Mesodermal cell (in vitro differentiated cells): ENCODE data around the gene TRAF3.

ENCODE experiments used
- H3K27ac ChIP-seq: 2 replicates; pipeline ENCODE4 v1.7.0; 2013; ENCODE audit warnings: mild to moderate bottlenecking, low read depth, low read length, moderate library complexity; ENCODE audit not compliant: severe bottlenecking
- H3K36me3 ChIP-seq: 2 replicates; pipeline ENCODE4 v1.7.1; 2013; ENCODE audit warnings: mild to moderate bottlenecking, low read length, moderate library complexity; ENCODE audit not compliant: control insufficient read depth, insufficient read depth
- H3K4me1 ChIP-seq: one replicate; pipeline ENCODE4 v1.7.1; 2013; ENCODE audit warnings: mild to moderate bottlenecking, low read length; ENCODE audit not compliant: insufficient read depth, control insufficient read depth, poor library complexity, severe bottlenecking
- H3K4me3 ChIP-seq: 2 replicates; pipeline ENCODE4 v1.7.0; 2013; ENCODE audit warnings: low read length, control low read depth, mild to moderate bottlenecking; ENCODE audit not compliant: insufficient read depth, poor library complexity, severe bottlenecking; ENCODE audit errors: extremely low read depth
- H3K9me3 ChIP-seq: 2 replicates; pipeline ENCODE4 v1.7.1; 2013; ENCODE audit warnings: mild to moderate bottlenecking, low read length, moderate library complexity; ENCODE audit not compliant: control insufficient read depth
- WGBS, 2 experiments: methylation state at CpG; one replicate each; pipeline ENCODE4 v1.1.5; 2013; ENCODE audit warnings: missing lambda C conversion rate in 2 of 2; ENCODE audit not compliant: insufficient coverage in 2 of 2; 5-methylcytosine and 5-hydroxymethylcytosine counted together

TRAF3 gene

DNA sequence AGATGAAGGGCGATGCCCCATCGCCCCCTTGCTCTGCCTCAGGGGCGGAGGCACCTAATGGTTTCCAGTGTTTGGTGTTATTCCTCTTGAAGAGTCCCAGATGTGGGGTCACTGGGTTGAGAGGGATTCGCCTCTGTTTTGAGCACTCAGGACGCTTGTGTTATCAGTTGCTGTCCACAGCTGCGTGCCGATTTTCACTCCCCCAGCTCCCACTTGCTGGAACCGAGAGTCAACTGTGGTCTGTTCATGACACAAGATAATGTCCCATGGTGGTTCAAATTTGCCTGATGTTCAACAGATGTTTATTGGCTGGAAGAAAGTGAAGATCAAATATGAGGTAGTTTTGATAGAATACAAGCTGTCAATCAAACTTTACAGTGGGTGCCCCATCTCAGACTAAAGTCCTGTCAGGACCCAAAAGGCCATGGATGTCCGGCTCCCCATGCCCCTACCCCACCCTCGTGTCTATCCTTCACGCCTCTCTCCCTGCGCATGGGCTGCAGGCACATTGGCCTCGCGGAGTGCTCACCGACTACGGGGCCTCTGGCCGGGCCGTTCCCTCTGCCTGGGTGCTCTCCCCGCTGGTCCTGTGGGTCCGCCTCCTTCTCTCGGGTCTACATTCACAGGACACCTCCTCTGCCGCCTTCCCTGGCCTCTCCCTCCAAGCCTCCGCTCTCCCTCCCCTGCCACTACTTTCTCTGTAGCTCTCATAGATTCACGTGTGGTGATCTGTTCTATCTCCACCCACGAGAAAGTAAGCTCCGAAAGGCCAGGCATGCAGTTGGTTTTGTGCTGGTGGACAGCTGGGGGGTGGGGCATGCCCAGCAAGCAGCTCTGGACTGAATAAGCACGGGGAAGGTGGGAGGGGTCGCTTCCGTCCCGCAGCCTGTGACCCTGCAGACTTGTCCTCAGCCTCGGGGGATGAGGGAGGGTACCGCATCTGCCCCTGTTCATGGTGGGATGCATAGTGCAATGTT lies 6.8 kb upstream of the TRAF3 start:
- Histone ChIP-seq H3K9me3 (no peaks in the 10 kb centered on the region), H3K27ac (no peak overlapping the region), H3K4me1 (peaks cover 2% of the 10 kb centered on the region), H3K4me3 (no peak overlapping the region), H3K36me3 (no peaks in the 10 kb centered on the region)
- WGBS, 2 experiments = 88 to 90% methylated on average over 25 of the region's 32 CpGs

GRCh38 chr14:102771144-102771543 lies 6.1 kb upstream of the TRAF3 start:
- H3K9me3 ChIP-seq = no peaks in the 10 kb centered on the region
- peaks cover 2% of the 10 kb centered on the region for H3K4me1 ChIP-seq
- no peak overlapping the region for H3K27ac ChIP-seq
- 94 to 95% methylated on average over 4 to 6 of the region's 9 CpGs for WGBS, 2 experiments
- H3K36me3 ChIP-seq = no peaks in the 10 kb centered on the region
- H3K4me3 ChIP-seq = no peak overlapping the region

DNA sequence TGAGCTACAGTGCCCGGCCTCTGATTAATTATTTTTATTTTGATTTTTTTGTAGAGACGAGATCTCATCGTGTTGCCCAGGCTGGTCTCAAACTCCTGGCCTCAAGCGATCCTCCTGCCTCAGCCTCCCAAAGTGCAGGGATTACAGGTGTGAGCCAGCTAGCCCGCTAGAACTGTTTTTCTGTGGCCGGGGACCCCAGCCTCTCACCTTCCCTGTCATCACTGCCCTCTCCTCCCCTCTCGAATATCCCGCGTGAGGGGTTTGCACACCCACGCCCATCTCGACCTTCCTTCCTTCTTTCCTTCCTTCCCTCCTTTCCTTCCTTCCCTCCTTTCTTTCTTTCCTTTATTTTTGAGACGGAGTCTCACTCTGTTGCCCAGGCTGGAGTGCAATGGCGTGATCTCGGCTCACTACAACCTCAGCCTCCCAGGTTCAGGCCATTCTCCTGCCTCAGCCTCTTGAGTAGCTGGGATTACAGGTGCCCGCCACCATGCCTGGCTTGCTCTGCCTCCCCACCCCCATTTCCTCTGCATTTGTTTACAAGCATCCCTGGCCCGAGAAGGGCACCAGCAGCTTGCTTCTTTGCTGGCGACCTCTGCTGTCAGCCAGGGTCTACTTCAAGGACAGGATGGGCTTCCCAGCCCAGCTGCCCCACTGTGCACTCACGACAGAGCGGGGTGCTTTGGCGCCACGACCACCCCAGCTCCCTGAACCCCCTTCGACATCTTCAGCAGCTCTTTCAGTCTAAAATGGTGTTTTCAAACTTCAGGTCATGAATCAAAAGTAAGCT lies 4.3 kb upstream of the TRAF3 start:
- Histone ChIP-seq H3K36me3 (no peaks in the 10 kb centered on the region), H3K9me3 (no peaks in the 10 kb centered on the region), H3K4me1 (peaks cover 9% of the 10 kb centered on the region), H3K4me3 (no peak overlapping the region), H3K27ac (no peak overlapping the region)
- 67 to 70% methylated on average over 18 to 19 of the region's 22 CpGs for WGBS, 2 experiments

- no peaks in the 10 kb centered on the region for H3K9me3 ChIP-seq
- WGBS, 2 experiments = 65 to 80% methylated on average over 6 to 7 of the region's 10 CpGs
These were observed 2.7 kb upstream of the TRAF3 start for GRCh38 chr14:102774391-102775153.

DNA sequence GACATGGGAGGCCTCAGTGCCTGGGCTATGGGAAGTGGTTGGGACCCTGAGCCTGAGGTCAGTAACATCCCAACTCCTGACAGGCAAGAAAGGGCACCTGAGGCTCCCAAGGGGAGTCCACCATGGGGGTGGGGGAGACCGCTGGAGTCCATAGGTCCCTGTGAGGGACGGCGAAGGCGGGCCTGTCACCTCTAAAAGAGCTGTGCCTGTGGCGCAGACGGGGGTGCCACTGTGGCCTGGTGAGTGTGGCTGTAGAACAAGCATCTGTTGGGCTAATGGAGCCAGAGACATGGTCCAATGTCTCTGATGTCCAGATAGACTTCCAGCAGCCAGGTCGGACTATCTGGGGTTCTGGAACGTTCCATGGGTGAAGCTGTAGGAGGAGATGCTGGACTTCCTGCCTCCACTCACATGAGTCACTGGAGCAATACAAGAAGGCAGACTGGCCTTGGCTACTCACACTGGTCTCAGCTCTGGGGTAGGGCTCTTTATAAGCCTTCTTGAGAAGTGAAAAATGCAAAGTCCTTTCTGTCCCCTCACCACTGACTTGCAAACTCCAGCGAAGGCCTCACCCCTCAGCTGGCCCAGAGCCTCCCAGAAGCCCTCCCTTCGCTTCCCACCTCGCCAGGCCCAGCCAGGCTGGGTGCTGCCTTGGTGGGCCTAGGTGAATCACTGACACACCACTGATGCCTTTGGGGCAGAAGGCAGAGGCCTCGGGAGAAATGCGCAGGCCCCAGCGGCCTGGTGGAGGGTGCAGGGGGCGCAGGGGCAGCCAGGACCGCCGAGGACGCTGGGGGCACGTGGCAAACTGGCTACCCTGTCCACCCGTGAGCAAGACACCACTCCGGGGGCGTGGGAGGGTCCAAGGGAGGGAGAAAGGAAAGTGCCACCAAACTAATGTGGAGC lies 1.1 kb upstream of the TRAF3 start:
- peaks cover 3% of the 10 kb centered on the region for H3K36me3 ChIP-seq
- H3K9me3 ChIP-seq = no peaks in the 10 kb centered on the region
- H3K4me3 ChIP-seq = no peak overlapping the region
- 88 to 89% methylated on average over 19 to 20 of the region's 22 CpGs for WGBS, 2 experiments
- peaks cover 14% of the 10 kb centered on the region for H3K4me1 ChIP-seq
- peak overlapping the region; percentile 77 for H3K27ac ChIP-seq

More at GRCh38 chr14:102774391-102775153, 2.7 kb upstream of the TRAF3 start:
- peaks cover 14% of the 10 kb centered on the region for H3K4me1 ChIP-seq
- H3K36me3 ChIP-seq = no peaks in the 10 kb centered on the region
- peak overlapping the region; percentile 85 for H3K27ac ChIP-seq
- no peak overlapping the region for H3K4me3 ChIP-seq

GRCh38 chr14:102777711-102778337 lies 575 bp downstream of the TRAF3 start:
- peaks cover 14% of the 10 kb centered on the region for H3K4me1 ChIP-seq
- peak overlapping the region; percentile 53 for H3K27ac ChIP-seq
- H3K9me3 ChIP-seq = no peaks in the 10 kb centered on the region
- peaks cover 3% of the 10 kb centered on the region for H3K36me3 ChIP-seq
- WGBS, 2 experiments = 0% methylated on average over 70 to 73 of the region's 98 CpGs
- H3K4me3 ChIP-seq = peak overlapping the region; percentile 69

DNA sequence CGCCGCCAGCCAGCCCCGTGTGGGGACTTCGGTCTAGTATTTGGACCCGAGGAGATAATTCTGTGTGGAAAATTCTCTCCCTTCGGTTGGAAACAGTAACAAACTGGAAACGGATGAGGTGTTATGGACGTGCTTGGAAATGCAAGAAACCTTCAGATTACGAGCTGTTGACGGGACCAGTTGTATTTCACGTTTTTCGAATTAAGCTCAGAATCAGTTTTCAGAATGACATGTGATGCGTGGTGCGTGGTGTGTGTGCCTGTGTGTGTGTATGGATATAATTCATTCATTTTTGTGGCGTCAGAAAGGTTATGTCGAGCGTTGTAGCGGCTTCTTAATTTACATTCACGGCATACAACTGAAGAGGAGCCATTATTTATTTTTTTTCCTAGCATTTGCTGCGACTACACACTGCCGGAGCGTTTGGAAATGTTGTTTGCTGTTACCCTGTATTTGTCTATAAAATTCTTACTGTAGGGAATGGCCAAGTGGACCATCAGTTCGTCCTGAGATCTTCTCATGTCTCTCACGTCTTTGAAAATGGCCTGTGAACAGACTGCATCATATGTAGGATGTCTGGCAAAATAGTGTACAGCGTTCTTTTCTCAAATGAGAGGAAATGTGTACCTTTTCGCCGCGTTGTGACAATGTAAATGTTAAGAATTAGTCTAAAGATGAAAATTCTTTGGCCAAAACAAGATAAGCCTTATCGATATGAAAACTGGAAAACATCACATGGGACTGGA lies 1.3 kb downstream of the TRAF3 start:
- H3K27ac ChIP-seq = peak overlapping the region; percentile 53
- peaks cover 3% of the 10 kb centered on the region for H3K36me3 ChIP-seq
- H3K9me3 ChIP-seq = no peaks in the 10 kb centered on the region
- 27 to 32% methylated on average over 19 to 26 of the region's 29 CpGs for WGBS, 2 experiments
- H3K4me3 ChIP-seq = peak overlapping the region; percentile 69
- H3K4me1 ChIP-seq = peaks cover 14% of the 10 kb centered on the region

GRCh38 chr14:102779084-102779462 lies 1.8 kb downstream of the TRAF3 start:
- H3K36me3 ChIP-seq = peaks cover 3% of the 10 kb centered on the region
- H3K4me3 ChIP-seq = no peak overlapping the region
- H3K4me1 ChIP-seq = peaks cover 14% of the 10 kb centered on the region
- no peaks in the 10 kb centered on the region for H3K9me3 ChIP-seq
- no peak overlapping the region for H3K27ac ChIP-seq
- 92 to 95% methylated on average over 2 to 3 of the region's 4 CpGs for WGBS, 2 experiments
